Small intestine (tissue), 7 donors: ENCODE measurements around the gene PTGIS. TPM values are rescaled to one million over a fixed set of nuclear protein-coding genes. Genes with fewer than 3 reads are reported as not detected.
"Not testable (repeated sequence)": the region's sequence is repeated elsewhere in the genome, so short reads cannot be mapped to it uniquely, and the experiment has no call there.

Experiments
- DNase-seq, 2 donors: peaks; one replicate each; pipeline versions ENCODE4 v3.0.0 to v3.0.0-alpha.2; 2013
- FAIRE-seq: peaks from 2 replicates; lab custom pipeline; 2012; peaks lifted over from hg19 to GRCh38; lab: Jason Lieb, UNC
- H3K27ac ChIP-seq, 3 donors: one replicate each; pipeline ENCODE4 v1.5.1; 2013; ENCODE audit warnings: low read length in 2 of 3, mild to moderate bottlenecking in 2 of 3, control low read depth in 1 of 3, inconsistent platforms in 1 of 3, low read depth in 1 of 3, moderate library complexity in 1 of 3
- H3K27me3 ChIP-seq, 3 donors: one replicate each; pipeline ENCODE4 v1.6.1; 2013; ENCODE audit warnings: low read length in 3 of 3, inconsistent platforms in 1 of 3; ENCODE audit not compliant: control insufficient read depth in 3 of 3, insufficient read depth in 3 of 3
- H3K36me3 ChIP-seq, 3 donors: one replicate each; pipeline ENCODE4 v1.6.1; 2013; ENCODE audit warnings: low read length in 3 of 3, inconsistent platforms in 1 of 3, low read depth in 1 of 3, mild to moderate bottlenecking in 1 of 3, moderate library complexity in 1 of 3; ENCODE audit not compliant: control insufficient read depth in 3 of 3, insufficient read depth in 2 of 3
- H3K4me1 ChIP-seq, 3 donors: one replicate each; pipeline ENCODE4 v1.6.1; 2013; ENCODE audit warnings: low read length in 2 of 3, inconsistent platforms in 1 of 3, low read depth in 1 of 3, mild to moderate bottlenecking in 1 of 3, moderate library complexity in 1 of 3; ENCODE audit not compliant: control insufficient read depth in 3 of 3, insufficient read depth in 2 of 3
- H3K4me3 ChIP-seq, 3 donors: one replicate each; pipeline ENCODE4 v1.5.1; 2013; ENCODE audit warnings: low read length in 3 of 3, control low read depth in 1 of 3, inconsistent platforms in 1 of 3, low read depth in 1 of 3, mild to moderate bottlenecking in 1 of 3, moderate library complexity in 1 of 3
- H3K9me3 ChIP-seq, 2 donors: one replicate each; pipeline ENCODE4 v1.6.1; 2013; ENCODE audit warnings: low read depth in 1 of 2, low read length in 1 of 2; ENCODE audit not compliant: control insufficient read depth in 2 of 2, insufficient read depth in 1 of 2
- WGBS, 3 donors: extraction: QIAGEN DNeasy Blood & Tissue Kit; methylation state at CpG; one replicate each; pipeline ENCODE4 v1.1.7; 2013; 5-methylcytosine and 5-hydroxymethylcytosine counted together
- polyA plus RNA-seq, 4 donors: library from polyadenylated mRNA; stranded (reverse) in 3 of 4; unstranded in 1 of 4; fragments of 200-250 nt in 3 of 4; fragments of 120-200 nt in 1 of 4; gene quantifications; one replicate each; pipeline versions ENCODE4 v1.2.1 to v1.2.3, GENCODE V29; 2013
- donor health status: healthy with polysubstance abuse.
- donor health status: control.
- donor health status: control.
- donor health status: Bipolar disorder and iron deficiency.
- donor health status: healthy.

Gene PTGIS
- polyA plus RNA-seq, 4 donors: 0.22 to 15.1 (median 4.4) TPM

DNA sequence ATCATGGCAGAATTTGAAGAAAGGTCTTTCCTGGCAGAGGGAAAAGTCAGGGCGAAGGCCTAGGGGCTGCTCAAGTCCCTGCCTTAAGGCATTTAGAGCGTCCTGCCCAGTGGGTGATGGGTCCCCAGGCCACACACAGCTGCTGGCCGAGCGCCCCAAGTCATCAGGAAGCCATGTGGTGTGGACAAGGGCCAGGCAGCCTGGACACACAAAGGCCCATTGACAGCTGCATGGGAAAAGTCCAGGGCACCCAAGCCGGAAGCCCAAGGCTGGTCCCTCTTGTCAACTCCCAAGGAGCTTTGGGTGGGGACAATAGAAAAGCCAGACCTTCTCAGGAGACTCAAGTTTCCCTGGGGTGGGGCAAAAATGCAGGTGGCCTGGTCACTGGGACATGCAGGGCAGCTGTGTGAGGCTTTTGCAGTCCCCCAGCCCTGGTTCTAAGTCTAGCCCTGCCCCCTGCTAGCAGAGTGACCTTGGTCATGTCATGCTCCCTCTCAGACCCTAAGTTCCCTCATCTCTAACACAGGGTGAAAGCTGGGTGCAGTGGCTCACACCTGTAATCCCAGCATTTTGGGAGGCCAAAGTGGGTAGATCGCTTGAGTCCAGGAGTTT lies 44.3 kb upstream of the PTGIS start:
- H3K9me3 ChIP-seq: peaks cover 0 to 3% of the 10 kb centered on the region in 2 donors
- no peaks in the 10 kb centered on the region for H3K27me3 ChIP-seq
- H3K4me3 ChIP-seq: no peak overlapping the region
- FAIRE-seq: no peak
- peaks cover 0 to 39% (median 2%) of the 10 kb centered on the region in 3 donors for H3K4me1 ChIP-seq
- peaks cover 0 to 4% (median 0%) of the 10 kb centered on the region in 3 donors for H3K36me3 ChIP-seq
- peak in 1 of 2 donors; percentile 35 for DNase-seq
- WGBS, 3 donors: 77 to 82% (median 80%) methylated on average over 6 of the region's 6 CpGs
- no peak overlapping the region for H3K27ac ChIP-seq

DNA sequence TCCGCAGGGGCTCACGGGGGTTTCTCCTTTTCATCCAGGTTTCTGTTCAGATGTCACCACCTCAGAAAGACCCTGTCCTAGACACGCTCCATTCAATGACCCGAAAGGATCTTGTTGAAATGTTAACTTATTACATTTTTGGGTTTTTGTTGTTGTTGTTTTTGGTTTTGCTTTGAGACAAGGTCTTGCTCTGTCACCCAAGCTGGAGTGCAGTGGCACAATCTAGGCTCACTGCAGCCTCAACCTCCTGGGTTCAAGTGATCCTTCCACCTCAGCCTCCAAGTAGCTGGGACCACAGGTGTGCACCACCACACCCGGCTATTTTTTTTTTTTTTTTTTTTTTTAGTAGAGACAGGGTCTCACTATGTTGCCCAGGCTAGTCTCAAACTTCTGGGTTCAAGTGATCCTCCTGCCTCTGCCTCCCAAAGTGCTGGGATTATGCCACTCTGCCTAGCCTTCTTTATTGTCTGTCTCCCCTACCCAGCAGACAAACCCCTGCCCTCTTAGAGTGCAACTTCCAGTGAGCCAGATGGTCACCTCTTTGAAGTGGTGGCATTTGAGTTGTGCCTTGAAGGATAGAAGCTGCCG lies 43.7 kb upstream of the PTGIS start:
- DNase-seq, H3K27me3 ChIP-seq, H3K9me3 ChIP-seq, H3K27ac ChIP-seq, H3K36me3 ChIP-seq, FAIRE-seq: not testable (repeated sequence)
- Histone ChIP-seq H3K4me3 (peak overlapping the region in 1 of 3 donors; percentile 30), H3K4me1 (peaks cover 0 to 38% (median 2%) of the 10 kb centered on the region in 3 donors)
- 64 to 72% (median 69%) methylated on average over 6 of the region's 6 CpGs for WGBS, 3 donors

DNA sequence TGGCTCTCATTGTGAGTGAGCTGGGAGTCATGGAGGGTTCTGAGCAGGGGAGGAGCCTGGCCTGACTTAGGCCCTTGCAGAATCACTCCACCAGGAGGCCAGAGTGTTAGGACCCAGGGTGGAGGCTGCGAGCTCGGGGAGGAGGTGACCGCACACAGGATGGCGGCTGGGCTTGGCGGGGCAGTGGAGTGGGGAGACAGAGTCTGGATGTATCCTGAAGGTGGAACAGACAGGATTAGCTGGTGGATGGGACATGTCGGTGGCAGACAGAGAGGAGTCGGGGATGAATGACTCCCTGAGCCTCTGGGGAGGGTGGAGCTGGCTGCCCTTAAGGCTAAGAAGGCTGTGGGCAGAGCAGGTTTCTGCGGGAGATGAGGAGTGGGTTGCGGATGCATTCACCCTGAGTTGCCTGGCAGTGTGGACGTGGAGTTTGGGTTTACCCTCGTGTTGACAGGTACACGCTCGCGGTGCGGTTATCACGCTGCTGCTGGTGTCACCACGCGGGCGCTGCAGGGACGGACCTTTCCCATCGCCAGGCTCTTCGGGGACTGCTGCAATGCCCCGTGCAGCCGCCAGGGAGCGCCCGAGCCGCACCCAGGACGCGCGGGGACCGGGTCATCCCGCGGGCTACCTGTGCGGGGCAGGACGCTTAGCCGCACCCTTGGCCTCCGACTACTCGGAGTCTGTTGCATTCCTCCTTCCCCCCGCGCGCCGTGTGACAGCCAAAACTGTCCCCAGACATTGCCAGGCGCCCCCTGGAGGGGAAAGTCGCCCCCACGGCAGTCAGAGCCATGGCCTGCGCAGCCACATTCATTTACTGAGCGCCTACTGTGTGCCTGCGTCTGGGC lies 43.0 kb upstream of the PTGIS start:
- WGBS, 3 donors: 14 to 16% (median 15%) methylated on average over 48 of the region's 48 CpGs
- DNase-seq (peak; percentile 82 to 89), FAIRE-seq (no peak)
- no peaks in the 10 kb centered on the region for H3K9me3 ChIP-seq
- H3K36me3 ChIP-seq: peaks cover 0 to 4% (median 0%) of the 10 kb centered on the region in 3 donors
- peak overlapping the region in 1 of 3 donors; percentile 30 for H3K4me3 ChIP-seq
- H3K27ac ChIP-seq: no peak overlapping the region
- no peaks in the 10 kb centered on the region for H3K27me3 ChIP-seq
- peaks cover 0 to 30% (median 2%) of the 10 kb centered on the region in 3 donors for H3K4me1 ChIP-seq

DNA sequence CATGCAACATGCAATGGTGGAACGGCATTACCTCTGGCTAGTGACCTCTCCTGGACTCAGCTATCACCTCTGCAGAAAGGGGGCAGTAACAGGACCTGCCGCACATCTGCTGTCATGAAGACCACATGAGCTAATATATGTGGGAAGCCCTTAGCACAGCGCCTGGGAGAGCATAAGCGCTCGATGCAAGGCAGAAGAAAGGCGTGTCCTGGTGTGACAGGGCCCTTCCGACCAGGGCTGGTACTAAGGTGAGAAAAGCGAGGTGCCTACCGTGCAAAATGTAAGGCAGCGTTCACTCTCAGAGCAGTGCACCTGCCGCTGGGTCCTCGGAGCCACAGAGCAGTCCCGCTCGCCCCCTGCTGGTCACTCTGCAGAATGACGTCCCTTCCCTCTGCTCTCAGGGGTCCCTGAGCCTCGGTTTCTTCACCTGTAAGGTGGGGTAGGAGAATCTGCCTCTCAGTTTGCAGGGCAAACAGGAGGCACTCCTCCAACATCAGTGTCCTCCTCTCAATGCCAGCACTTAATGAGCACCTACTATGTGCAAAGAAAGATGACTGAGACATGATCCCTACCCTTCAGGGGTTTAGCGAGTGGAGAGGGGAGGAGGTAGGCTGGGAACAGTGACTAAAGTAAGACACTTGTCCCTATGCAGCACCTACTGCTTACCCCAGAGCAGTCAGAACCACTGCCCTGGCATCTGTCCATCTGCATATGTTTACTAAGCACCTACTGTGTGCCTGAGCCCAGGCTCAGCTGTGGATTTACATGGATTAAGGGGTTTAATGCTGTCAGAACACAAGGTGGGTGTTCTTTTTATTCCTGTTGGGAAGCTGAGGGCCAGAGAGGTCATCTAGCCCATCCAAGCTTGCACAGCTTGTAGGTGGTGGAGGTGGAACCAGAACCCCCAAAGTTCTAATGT lies 41.1 kb upstream of the PTGIS start:
- 5 to 8% (median 6%) methylated on average over 17 of the region's 17 CpGs for WGBS, 3 donors
- H3K27me3 ChIP-seq: no peaks in the 10 kb centered on the region
- FAIRE-seq (no peak), DNase-seq (peak; percentile 78 to 83)
- no peaks in the 10 kb centered on the region for H3K9me3 ChIP-seq
- peaks cover 0 to 19% (median 2%) of the 10 kb centered on the region in 3 donors for H3K4me1 ChIP-seq
- H3K4me3 ChIP-seq: no peak overlapping the region
- H3K36me3 ChIP-seq: peaks cover 0 to 4% (median 0%) of the 10 kb centered on the region in 3 donors
- H3K27ac ChIP-seq: no peak overlapping the region

DNA sequence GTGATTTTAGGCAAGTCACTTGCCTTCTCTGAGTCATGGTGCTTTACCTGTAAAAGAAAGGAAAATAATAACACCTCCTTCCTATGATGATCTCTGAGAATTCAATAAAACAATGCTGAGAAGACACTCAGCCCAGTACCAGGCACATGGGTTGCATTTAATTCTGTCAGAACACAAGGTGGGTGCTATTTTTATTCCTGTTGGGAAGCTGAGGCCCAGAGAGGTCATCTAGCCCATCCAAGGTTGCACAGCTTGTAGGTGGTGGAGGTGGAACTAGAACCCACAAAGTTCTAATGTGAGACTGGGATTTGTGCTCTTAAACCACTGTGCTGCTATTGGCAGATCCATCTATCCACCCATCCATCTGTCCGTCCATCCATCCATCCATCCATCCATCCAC lies 39.6 kb upstream of the PTGIS start:
- DNase-seq (no peak), FAIRE-seq (no peak)
- no peaks in the 10 kb centered on the region for H3K27me3 ChIP-seq
- H3K36me3 ChIP-seq: peaks cover 0 to 4% (median 0%) of the 10 kb centered on the region in 3 donors
- H3K4me3 ChIP-seq: no peak overlapping the region
- 89 to 92% (median 90%) methylated on average over 1 of the region's 1 CpG for WGBS, 3 donors
- peaks cover 0 to 19% (median 2%) of the 10 kb centered on the region in 3 donors for H3K4me1 ChIP-seq
- H3K9me3 ChIP-seq: peaks cover 0 to 2% of the 10 kb centered on the region in 2 donors
- no peak overlapping the region for H3K27ac ChIP-seq

DNA sequence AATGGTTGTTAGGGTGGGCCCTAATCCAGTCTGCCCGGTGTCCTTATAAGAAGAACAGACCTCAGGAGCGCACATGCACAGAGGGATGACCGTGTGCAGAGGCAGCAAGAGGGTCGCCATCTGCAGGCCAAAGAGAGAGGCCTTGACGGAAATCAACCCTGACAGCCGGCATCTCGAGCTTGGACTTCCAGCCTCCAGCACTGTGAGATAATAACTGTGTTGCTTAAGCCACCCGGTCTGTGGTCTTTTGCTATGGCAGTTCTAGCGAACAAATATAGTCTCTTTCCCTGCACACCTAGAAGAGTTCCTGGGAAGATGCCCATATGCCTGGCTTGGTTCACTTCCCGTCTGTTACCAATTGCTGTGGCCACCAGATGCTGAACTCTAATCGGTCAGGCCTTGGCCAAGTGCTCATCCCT lies 35.3 kb upstream of the PTGIS start:
- Histone ChIP-seq H3K27me3 (no peaks in the 10 kb centered on the region), H3K36me3 (peaks cover 0 to 3% (median 0%) of the 10 kb centered on the region in 3 donors), H3K4me3 (no peak overlapping the region), H3K4me1 (peaks cover 0 to 23% (median 0%) of the 10 kb centered on the region in 3 donors), H3K27ac (no peak overlapping the region), H3K9me3 (peaks cover 0 to 5% of the 10 kb centered on the region in 2 donors)
- WGBS, 3 donors: 74 to 76% (median 75%) methylated on average over 11 of the region's 11 CpGs
- FAIRE-seq (no peak), DNase-seq (peak; percentile 35 to 46)

DNA sequence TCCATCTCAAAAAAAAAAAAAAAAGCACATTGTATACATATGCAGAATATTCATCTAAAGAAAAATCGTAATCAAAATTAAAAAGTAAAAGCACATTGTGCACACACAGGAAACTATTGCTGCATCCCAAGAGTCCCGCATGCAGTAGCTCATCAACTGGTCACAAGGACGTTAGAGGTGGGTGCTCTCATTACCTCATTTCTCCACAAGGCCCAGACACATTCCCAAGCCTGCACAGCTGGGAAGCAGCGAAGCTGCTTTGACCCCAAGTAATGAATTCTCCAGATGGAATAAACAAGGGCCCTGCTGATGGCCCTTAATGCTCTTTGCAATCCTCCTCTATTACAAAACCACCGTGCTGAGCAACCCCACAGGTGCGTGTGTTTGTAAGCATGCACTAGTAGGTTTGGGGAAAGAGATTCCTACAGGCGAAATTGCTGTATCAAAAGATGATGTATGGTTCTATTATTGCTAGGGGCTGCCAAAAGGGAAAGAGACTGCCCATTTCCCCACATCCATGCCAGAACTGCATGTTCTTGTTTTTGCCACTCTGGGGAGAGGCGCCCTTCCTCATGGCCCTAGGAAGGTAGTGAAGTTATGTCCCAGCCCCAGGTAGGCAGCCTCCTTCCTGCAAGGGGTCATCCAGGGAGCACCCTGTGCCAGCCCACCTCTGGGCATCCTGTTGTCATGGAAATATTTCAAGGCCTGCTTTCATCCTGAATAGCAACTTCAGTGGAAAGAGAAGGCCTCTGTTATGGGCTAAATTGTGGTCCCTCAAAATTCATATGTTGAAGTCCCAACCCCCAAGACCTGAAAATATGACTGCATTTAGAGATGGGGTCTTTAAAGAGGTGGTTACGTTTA lies 34.6 kb upstream of the PTGIS start:
- peaks cover 0 to 22% (median 0%) of the 10 kb centered on the region in 3 donors for H3K4me1 ChIP-seq
- DNase-seq (no peak), FAIRE-seq (no peak)
- no peak overlapping the region for H3K4me3 ChIP-seq
- WGBS, 3 donors: 84 to 94% (median 91%) methylated on average over 9 of the region's 9 CpGs
- no peak overlapping the region for H3K27ac ChIP-seq
- peaks cover 0 to 3% (median 0%) of the 10 kb centered on the region in 3 donors for H3K36me3 ChIP-seq
- H3K9me3 ChIP-seq: peaks cover 0 to 8% of the 10 kb centered on the region in 2 donors
- H3K27me3 ChIP-seq: no peaks in the 10 kb centered on the region
